Hepatocyte (in vitro differentiated cells): ENCODE data around the gene MGAT5.

Experiments
- CTCF ChIP-seq: fragments of 200-600 bp; sonication (generic); IDR thresholded peaks from 2 replicates; pipeline ENCODE4 v1.5.1; 2016; ENCODE audit warnings: antibody characterized with exemption, mild to moderate bottlenecking; ENCODE audit not compliant: poor library complexity
- EZH2phosphoT487 ChIP-seq: fragments of 200-600 bp; sonication (generic); IDR thresholded peaks from one replicate; pipeline ENCODE4 v1.6.1; 2018; ENCODE audit warnings: antibody characterized with exemption, mild to moderate bottlenecking, low read depth, moderate library complexity; ENCODE audit not compliant: unreplicated experiment, severe bottlenecking

- TF ChIP-seq CTCF (no peak), EZH2phosphoT487 (no peak)
These were observed 180.1 kb downstream of the MGAT5 start for GRCh38 chr2:134433979-134434378.
